PFSK-1 (cell line): Measurements from ENCODE around the gene CAV1.

Source experiments
- REST ChIP-seq, 2 experiments: IDR thresholded peaks; 2 replicates each; pipeline versions ENCODE4 v1.6.1 to v1.8.0; 2011 to 2012; ENCODE audit warnings: low read depth in 2 of 2, low read length in 2 of 2, control low read depth in 1 of 2, inconsistent platforms in 1 of 2, mild to moderate bottlenecking in 1 of 2, moderate library complexity in 1 of 2; ENCODE audit not compliant: insufficient read depth in 1 of 2
- TAF1 ChIP-seq: IDR thresholded peaks from 2 replicates; pipeline ENCODE4 v1.6.1; 2012; ENCODE audit warnings: low read length, control low read depth, borderline replicate concordance; ENCODE audit not compliant: insufficient read depth

DNA sequence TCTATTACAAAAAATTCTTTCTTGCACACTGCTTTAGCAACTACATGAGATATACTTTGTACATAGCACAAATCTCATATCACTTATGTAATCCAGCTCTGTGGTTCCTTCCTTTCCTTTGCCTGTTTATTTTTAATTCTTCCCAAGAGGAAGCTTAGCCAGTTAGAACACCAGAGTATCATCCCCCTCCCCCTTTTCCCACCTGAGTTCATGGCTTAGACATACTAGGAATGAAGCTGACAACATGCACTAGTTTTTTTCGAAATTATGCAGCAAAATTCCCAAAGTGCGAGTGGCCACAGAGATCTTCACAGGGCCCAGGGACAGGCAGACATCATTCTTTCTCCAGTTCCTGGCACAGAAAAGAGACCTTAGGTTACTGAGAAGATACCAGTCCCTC, 17.8 kb downstream of the CAV1 start:
- no peak for TF ChIP-seq TAF1
- no peak for TF ChIP-seq REST (IDR thresholded peaks at IDR 0.05; ENCODE audit: insufficient read depth in 1 of 2, low read depth in 2 of 2, low read length in 2 of 2)
